Dedifferentiated amniotic fluid mesenchymal stem cell (primary cell): ENCODE results near the gene ZNF41.
"Not testable (repeated sequence)": the region's sequence is repeated elsewhere in the genome, so short reads cannot be mapped to it uniquely, and the experiment has no call there.

ENCODE experiments used
- DNase-seq: peaks from one replicate; pipeline ENCODE4 v3.0.0-alpha.2; 2016; ENCODE audit errors: extremely low spot score

The ZNF41 gene

DNA sequence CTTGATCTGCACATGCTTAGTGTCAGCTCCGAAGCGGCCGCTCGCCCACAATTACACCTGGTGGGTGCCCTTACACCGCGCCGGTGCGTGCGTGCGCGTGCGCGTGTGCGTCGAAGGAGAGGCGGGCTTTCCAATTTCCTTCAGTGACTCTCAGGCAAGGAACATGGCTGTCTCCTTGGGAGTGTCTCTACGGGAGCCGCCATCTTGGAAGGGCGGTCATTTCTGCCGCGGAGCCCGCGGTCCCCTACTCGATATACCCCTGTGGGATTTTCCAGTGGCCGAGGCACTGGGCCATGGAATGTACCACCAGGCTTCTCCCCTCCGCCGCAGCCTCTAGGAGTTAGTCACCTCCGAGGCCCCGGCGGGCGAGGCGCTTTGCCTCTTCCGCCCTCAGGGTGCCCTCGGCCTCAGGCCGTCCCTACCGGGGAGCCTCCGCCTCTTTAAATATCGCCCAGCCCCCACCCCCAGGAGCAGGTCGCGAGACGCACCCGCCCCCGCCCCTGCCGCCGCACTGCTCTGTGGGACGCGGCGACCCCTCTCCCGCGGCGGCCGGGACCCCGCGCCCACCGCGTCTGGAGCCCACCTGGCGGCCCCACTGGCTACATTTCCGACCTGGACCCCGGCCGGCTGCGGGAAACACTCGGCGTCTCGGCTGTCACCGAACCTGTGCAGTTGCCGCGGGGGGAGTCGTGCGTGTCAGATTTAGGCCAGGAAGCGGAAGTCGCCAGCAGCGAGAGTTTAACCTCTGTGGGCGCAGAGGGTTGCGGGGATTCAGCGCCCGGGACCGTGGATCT is at the start of gene ZNF41:
Gene ZNF41, minus strand, starts transcription at position 711 of the 794 bp plus-strand sequence. CDS start 15,741 bp downstream, outside the sequence.
- DNase-seq, result peak; percentile 55

DNA sequence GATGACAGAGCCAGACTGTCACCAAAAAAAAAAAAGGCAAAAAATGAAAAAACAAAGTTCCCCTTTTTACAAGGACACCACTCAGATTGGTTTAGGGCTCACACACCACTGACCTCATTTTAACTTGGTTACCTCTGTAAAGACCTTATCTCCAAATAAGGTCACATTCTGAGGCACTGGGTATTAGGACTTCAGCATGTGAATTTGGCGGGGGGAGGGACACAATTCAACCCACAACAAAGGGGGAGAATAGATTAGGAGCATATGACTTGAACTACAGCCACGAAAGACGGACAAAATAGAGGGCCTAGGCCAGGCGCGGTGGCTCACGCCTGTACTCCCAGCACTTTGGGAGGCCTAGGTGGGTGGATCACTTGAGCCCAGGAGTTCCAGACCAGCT is 47.0 kb upstream of the ZNF41 start:
- no peak for DNase-seq

- DNase-seq, result no peak
Observed at GRCh38 chrX:47529548-47529947, 46.5 kb upstream of the ZNF41 start.

- DNase-seq, result no peak
Observed at GRCh38 chrX:47523713-47524166, 40.7 kb upstream of the ZNF41 start.

GRCh38 chrX:47523297-47523696 is 40.3 kb upstream of the ZNF41 start:
- peak; percentile 53 for DNase-seq

DNA sequence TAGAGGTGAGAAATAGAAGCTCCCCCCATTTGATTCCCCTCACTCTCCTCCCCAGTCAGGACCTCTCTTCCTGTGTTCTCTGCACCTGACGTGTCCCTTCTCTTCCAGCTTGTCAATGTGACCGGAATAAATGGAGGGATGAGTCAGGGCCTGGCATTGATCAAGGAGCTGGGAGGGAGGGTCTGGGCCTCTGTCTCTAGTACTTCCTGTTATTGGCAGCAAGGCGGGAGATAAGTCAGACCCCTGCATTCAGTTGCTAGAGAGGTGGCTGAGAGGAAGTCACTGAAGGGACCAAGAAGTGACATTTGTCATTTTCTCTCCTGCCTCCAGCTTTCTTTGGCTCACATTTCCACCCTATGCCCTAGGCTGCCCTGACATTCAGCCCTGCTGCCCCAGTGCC is 35.1 kb upstream of the ZNF41 start:
- no peak for DNase-seq

DNA sequence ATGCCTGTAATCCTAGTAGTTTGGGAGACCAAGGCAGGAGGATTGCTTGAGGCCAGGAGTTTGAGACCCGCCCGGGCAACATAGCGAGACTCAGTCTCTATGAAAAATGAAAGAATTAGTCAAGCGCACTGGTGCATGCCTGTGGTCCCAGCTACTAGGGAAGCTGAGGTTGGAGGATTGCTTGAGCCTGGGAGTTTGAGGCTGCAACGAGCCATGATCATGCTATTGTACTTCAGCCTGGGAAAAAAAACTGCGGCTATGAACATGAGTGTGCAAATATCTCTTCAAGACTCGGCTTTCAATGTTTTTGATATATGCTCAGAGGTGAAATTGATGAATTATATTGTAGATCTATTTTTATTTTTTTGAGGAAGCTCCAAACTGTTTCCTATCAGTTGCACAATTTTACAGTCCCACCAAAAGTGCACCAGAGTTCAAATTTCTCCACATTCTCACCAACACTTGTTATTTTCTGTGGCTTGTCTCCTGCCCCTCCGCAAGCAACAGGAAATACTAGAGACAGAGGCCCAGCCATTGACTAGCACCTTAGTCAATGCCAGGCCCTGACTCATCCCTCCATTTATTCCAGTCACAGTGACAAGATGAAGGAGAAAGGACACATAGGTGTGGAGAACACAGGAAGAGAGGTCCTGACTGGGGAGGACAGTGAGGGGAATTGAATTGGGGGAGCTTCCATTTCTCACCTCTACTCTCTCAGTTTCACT is 33.1 kb upstream of the ZNF41 start:
- DNase-seq, result no peak

- DNase-seq, result no peak
Observed at GRCh38 chrX:47514533-47515235, 31.7 kb upstream of the ZNF41 start.

DNA sequence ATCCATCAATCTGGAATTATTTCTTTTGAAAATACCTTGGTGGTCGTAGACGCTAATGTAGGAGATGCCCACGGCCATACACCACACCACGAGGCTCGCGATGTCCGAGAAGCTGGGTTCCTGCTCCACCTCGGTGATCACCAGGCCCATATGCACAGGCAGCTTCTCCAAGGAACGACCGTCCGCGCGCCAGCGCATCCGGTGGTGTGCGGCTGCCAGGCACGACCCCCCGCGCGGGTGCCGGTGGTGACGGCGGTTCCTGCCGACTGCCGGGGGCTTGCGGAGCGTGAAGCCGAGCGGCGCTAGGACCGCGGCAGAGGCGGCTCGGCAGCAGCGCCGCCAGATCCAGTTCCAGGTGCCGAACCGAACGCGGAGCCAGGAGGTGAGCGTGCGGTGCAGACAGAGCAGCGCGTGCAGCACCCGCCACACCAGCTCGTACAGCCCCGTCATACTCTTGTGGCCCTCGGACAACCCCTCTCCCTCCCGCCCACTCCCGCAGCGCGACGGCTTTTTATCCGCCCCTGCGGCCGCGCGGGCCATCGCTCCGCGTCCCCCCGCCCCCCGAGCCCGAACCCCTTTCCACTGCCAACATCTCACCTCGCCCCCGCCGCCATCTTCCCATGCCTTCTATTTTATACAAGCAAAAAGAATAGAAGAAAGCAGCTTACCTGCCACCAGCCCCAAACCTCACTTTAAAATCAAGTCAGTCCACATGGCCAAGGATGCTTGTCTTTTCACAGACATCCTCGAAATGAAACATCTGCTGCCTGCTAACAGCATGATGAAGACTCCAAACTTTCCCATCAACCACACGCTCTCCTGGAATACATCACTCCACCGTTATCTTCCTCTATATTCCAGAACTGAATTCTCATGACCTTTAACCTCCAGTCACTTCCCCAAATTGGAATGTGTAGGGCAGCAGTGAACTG is 30.3 kb upstream of the ZNF41 start:
- DNase-seq, result not testable (repeated sequence)

DNA sequence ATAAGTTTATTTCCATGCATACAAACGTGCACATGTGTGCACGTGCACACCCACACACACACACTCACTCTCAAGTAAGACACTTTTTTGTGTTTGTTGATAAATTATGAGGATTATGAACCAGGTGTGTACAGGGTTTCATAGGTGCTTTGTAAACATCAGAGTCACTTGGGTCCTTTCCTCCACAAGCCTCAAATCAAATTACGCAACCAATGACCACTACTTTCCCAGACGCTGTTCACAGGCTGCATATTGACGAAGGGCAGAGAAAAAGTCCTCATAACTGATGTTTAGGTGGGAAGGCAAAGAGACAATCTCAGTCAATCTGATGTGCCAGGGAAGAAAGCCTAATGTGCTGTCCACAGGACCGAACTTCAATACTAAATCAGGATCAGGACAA is 29.4 kb upstream of the ZNF41 start:
- not testable (repeated sequence) for DNase-seq

DNA sequence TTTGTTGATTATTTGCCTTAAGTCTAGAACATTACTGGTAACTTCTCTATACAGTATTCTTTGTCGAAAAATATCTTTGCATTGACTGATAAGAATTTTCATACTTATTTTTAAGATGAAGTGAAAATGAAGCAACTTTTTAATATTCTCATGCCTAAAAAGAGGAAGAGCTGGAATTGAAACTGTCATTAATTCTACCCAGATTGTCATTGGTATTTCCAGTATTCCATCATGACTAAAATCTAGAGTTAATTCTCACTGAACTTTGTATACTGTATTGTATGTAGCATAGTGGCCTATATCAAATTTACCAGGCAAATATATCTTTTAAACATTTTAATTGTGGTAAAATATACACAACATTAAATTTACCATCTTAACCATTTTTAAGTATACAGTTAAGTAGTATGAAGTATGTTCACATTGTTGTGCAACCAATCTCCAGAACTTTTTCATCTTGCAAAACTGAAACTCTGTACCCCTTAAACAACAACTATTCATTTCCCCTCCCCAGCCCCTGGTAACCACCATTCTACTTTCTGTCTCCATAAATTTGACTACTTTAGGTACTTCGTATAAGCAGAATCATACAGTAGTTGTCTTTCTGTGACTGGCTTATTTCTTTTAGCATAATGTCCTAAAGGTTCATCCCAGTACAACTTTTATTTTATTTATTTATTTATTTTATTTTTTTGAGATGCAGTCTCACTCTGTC is 24.3 kb upstream of the ZNF41 start:
- DNase-seq, result no peak

DNA sequence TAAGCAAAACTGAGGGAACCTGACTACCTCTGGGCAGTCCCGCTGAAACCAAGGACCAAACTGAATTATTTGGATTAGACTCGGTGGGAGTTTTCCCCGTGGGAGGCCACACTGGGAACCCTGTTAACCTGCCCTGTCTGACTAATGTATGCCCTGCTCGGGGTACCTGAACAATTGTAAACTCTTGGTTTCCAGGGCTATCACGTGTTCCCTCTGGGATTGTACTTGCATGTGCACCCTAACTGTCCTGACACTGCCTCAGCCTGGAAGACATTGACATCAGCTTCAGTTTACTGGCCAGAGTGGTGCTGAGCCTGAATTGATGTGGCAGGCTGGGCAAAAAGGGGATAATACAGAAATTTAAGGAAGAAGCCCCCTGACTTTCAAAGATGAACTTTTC is 20.1 kb upstream of the ZNF41 start:
- DNase-seq, result no peak

- peak; percentile 40 for DNase-seq
Observed at GRCh38 chrX:47502316-47503125, 19.5 kb upstream of the ZNF41 start.

- peak; percentile 26 for DNase-seq
Observed at GRCh38 chrX:47501226-47502074, 18.4 kb upstream of the ZNF41 start.

GRCh38 chrX:47500554-47500953 is 17.5 kb upstream of the ZNF41 start:
- DNase-seq, result no peak

GRCh38 chrX:47499293-47499692 is 16.3 kb upstream of the ZNF41 start:
- DNase-seq, result no peak

DNA sequence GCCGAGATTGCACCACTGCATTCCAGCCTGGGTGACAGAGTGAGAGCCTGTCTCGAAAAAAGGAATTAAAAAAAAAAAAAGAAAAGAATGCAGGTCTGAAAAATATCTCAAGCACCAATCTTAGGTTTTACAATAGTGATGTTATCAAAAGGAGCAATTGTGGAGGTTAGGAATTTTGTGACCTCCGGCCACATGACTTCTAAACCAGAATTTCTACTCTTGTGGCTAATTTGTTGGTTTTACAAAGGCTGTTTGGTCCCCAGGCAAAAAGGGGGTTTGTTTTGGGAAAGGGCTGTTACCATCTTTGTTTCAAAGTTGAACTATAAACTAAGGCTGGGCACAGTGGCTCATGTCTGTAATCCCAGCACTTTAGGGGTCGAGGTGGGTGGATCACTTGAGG is 15.4 kb upstream of the ZNF41 start:
- no peak for DNase-seq

DNA sequence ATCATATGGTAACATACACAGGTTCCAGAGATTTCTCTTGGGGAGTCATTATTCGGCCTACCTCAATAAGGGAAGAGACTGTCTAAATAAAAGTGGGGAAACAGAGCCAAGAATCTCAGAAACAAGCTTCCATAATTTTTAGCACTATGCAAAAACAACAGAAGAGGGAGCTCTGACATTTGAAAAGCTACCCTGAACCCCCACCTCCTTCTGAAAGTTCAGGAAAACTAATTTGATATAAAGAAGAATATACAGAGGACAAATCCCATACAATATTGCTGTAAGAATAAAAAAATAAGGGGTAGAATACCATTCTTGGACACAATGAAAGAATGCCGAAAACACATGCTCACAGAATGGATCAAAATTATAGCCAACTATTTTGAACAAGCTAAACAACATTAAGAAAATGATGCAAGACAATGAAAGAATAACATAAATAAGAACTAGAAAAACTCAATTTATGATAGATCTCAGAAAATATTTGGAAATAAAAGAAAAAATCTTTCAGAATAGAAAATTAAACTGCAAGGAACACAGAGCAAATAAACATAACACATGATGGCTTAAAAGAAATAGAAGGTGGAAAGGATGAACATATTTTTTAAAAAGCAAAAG is 14.4 kb upstream of the ZNF41 start:
- DNase-seq, result peak; percentile 38
